GM12864 (cell line): ENCODE measurements around the gene PLIN3.
"Not testable (repeated sequence)": the region's sequence is repeated elsewhere in the genome, so short reads cannot be mapped to it uniquely, and the experiment has no call there.

Experiments used
- DNase-seq: peaks from one replicate; pipeline ENCODE4 v3.0.0-alpha.2; 2011; ENCODE audit warnings: low read depth
- H3K4me3 ChIP-seq: 2 replicates; pipeline ENCODE4 v1.5.1; 2011; ENCODE audit warnings: mild to moderate bottlenecking, low read depth, low read length, control low read depth
- TF ChIP-seq, protein P1 (sequence below): IDR thresholded peaks from 2 replicates; pipeline ENCODE4 v1.5.1; 2011; ENCODE audit warnings: low read depth, mild to moderate bottlenecking, moderate library complexity, low read length, control low read depth, inconsistent platforms; ENCODE audit errors: missing control alignments

The PLIN3 gene

DNA sequence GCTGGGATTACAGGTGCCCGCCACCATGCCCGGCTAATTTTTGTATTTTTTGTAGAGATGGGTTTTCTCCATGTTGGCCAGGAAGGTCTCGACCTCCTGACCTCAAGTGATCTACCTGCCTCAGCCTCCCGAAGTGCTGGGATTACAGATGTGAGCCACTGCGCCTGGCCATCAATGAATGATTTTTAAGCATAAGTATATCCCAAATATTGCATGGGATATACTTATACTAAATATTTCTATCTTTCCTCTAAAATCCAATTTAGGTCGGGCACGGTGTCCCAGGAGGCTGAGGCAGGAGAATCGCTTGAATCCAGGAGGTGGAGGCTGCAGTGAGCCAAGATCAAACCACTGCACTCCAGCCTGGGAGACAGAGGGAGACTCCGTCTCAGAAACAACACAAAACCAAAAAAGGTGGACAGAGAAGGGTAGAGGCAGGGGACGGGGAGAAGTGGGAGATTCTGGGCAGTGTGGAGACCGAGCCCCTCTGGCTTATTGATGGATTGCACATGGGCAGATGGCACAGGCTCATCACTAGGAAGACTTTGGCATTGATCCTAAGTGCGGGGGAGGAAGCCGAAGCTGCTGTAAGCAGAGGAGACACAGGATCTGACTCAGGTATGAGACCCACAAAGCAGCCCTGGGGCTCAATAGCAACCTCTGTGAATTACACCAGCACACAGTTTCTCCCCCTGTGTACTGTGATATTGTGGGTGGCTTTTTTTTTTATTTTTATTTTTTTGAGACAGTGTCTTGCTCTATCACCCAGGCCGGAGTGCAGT lies 21.8 kb upstream of the PLIN3 start:
- TF ChIP-seq, protein P1, sequence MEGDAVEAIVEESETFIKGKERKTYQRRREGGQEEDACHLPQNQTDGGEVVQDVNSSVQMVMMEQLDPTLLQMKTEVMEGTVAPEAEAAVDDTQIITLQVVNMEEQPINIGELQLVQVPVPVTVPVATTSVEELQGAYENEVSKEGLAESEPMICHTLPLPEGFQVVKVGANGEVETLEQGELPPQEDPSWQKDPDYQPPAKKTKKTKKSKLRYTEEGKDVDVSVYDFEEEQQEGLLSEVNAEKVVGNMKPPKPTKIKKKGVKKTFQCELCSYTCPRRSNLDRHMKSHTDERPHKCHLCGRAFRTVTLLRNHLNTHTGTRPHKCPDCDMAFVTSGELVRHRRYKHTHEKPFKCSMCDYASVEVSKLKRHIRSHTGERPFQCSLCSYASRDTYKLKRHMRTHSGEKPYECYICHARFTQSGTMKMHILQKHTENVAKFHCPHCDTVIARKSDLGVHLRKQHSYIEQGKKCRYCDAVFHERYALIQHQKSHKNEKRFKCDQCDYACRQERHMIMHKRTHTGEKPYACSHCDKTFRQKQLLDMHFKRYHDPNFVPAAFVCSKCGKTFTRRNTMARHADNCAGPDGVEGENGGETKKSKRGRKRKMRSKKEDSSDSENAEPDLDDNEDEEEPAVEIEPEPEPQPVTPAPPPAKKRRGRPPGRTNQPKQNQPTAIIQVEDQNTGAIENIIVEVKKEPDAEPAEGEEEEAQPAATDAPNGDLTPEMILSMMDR = no peak
- no peak for DNase-seq
- no peak overlapping the region for H3K4me3 ChIP-seq

- H3K4me3 ChIP-seq, DNase-seq: not testable (repeated sequence)
Measured at GRCh38 chr19:4887803-4888202, 20.3 kb upstream of the PLIN3 start.

- DNase-seq, H3K4me3 ChIP-seq: not testable (repeated sequence)
Measured at GRCh38 chr19:4884993-4885392, 17.5 kb upstream of the PLIN3 start.

DNA sequence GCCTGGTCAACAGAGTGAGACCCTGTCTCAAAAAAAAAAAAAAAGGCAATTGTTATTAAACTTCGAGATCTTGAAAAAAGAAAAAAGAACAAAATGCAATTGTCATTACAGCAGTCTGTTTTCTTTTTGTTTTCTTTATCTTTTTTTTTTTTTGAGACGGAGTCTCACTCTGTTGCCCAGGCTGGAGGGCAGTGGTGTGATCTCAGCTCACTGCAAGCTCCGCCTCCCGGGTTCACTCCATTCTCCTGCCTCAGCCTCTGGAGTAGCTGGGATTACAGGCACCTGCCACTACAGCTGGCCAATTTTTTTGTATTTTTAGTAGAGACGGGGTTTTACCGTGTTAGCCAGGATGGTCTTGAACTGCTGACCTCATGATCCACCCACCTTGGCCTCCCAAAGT lies 15.4 kb upstream of the PLIN3 start:
- DNase-seq, H3K4me3 ChIP-seq: not testable (repeated sequence)

DNA sequence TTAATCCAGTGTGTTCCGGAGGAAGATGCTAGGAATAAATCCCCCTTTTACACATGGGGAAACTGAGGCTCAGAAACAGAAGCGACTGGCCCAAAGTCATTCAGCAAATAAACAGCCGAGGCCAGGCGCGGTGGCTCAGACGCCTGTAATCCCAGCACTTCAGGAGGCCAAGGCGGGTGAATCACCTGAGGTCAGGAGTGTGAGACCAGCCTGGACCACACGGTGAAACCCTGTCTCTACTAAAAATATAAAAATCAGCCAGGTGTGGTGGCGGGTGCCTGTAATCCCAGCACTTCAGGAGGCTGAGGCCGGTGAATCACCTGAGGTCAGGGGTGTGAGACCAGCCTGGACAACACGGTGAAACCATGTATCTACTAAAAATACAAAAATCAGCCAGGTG lies 11.6 kb upstream of the PLIN3 start:
- TF ChIP-seq, protein P1 = no peak
- no peak overlapping the region for H3K4me3 ChIP-seq
- no peak for DNase-seq

DNA sequence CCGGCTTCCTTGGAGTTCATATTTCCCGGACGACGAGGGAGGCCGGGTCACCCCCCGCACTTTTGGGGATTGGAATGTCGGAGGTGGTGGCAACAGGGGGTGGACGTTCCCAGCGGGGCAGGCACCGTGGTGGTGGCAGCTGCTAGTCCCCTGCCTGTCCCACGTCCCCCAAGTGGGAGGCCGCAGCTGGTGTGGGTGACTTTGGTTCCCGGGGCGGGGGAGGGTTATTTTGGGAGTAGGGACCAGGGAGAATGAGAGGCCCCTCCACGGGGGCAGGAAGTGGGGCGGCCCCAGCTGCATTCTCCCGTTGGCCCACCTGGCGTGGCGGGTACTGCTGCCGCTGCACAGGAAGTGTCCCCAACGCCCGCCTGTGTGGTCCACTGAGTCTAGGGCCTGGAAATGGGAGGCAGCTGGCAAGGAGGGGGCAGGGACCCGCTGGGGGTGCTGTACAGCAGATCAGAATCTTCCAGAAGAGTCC lies 11.1 kb upstream of the PLIN3 start:
- DNase-seq = no peak
- TF ChIP-seq, protein P1 = no peak
- H3K4me3 ChIP-seq = no peak overlapping the region

DNA sequence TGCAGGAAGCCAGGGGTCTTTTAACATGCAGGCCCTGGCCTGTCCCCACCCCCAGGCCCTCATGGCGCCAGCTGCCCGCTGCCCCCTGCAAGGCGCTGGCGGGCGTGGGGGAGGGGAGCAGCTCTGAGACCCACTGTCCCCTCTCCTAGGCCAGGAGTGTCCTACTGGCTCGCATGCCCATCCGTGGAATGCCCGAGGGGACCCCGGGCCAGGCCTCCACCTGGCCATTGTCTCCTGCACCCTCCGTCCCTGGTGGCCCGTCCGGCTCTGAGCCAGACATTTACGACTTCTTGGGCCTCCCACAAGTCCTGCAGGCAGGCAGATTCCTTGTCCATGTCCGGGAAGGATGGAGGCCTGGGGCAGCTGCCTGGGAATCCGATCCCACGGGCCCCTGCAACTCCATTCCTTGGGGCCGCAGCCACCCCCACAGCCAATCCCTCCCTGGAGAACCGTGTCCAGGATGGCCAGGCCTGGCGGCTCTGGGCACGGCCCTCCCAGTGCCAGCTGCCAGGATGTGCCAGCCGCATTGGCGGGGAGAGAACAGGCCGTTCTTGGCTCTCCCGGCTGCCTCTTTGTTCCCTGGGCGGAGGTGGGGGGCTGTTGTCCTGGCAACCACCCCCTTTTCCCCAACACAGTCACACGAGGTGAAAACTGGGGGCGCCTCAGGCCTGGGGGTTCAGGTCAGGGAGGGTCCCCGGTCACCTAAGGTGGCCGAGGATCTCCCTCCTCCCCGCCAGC lies 10.5 kb upstream of the PLIN3 start:
- no peak for DNase-seq
- H3K4me3 ChIP-seq = no peak overlapping the region
- TF ChIP-seq, protein P1 = no peak

DNA sequence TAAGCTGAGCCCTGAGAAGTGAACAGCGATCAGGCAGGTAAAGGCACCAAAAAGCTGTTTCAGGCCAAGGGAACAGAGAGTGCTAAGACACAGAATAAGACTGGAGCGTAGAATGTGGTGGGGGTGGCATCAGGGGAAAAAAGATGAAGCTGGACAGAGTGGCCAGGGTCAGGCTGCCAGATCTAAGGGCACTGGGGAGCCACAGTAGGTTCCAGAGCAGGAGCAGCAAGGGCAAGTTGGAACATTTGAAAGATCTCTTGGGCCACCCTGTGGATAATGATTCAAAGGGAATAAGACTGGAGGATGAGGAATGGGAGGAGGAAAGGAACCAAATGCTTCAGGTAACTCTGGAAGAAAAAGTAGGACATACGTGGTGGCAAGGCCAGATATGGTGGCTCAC lies 6.5 kb upstream of the PLIN3 start:
- TF ChIP-seq, protein P1 = no peak
- DNase-seq = no peak
- H3K4me3 ChIP-seq = no peak overlapping the region
